Ovary (tissue), 9 donors: Measurements from ENCODE around the gene PDK2. TPM values are rescaled to one million over a fixed set of nuclear protein-coding genes. Genes with fewer than 3 reads are reported as not detected.
A peak's percentile ranks its signal among the peaks of the same experiment; 100 is the strongest.

Source experiments
- DNase-seq, 5 donors: peaks; one replicate each; pipeline ENCODE4 v3.0.0-alpha.2; 2019 to 2020
- H3K27ac ChIP-seq, 2 donors: fragments of 200-600 bp; one replicate each; pipeline versions ENCODE4 v1.5.1 to v1.8.0; 2019 to 2022
- H3K27me3 ChIP-seq: fragments of 200-600 bp; one replicate; pipeline ENCODE4 v1.8.0; 2022
- H3K36me3 ChIP-seq: fragments of 200-600 bp; sonication (generic); one replicate; pipeline ENCODE4 v1.5.1; 2019
- H3K4me1 ChIP-seq: one replicate; pipeline ENCODE4 v1.8.1; 2013; ENCODE audit warnings: mild to moderate bottlenecking, moderate library complexity; ENCODE audit not compliant: insufficient read depth
- H3K4me3 ChIP-seq: fragments of 200-600 bp; sonication (generic); one replicate; pipeline ENCODE4 v1.5.1; 2017
- H3K9me3 ChIP-seq, 2 donors: fragments of 200-600 bp in 1 of 2; sonication (generic) in 1 of 2; one replicate each; pipeline versions ENCODE4 v1.5.1 to v1.8.1; 2013 to 2019; ENCODE audit warnings: mild to moderate bottlenecking in 1 of 2, moderate library complexity in 1 of 2
- CTCF ChIP-seq, 3 donors: fragments of 450-650 bp in 2 of 3; fragments of 200-600 bp in 1 of 3; IDR thresholded peaks; one replicate each; pipeline versions ENCODE4 v1.5.1 to v1.8.0; 2016 to 2022; ENCODE audit warnings: antibody characterized with exemption in 3 of 3, mild to moderate bottlenecking in 1 of 3
- EP300 ChIP-seq: sonication (generic); formaldehyde crosslinking; IDR thresholded peaks from one replicate; pipeline ENCODE4 v1.6.1; 2017; ENCODE audit warnings: antibody characterized with exemption
- POLR2A ChIP-seq: fragments of 450-650 bp; IDR thresholded peaks from one replicate; pipeline ENCODE4 v1.6.1; 2017; ENCODE audit warnings: antibody characterized with exemption, mild to moderate bottlenecking, moderate library complexity
- whole genome bisulfite sequencing, 3 donors: extraction: QIAGEN DNeasy Blood & Tissue Kit in 1 of 3; methylation state at CpG; one replicate each; pipeline versions ENCODE4 v1.1.5 to v1.1.7; 2013 to 2017; 5-methylcytosine and 5-hydroxymethylcytosine counted together
- intact Hi-C, 4 donors: fragments of 100-400 bp; cut with DNase I; formaldehyde crosslinking; loops; one replicate each; pipeline versions ENCODE4 v1.11.0 to v1.15.1; 2022 to 2023
- polyA plus RNA-seq, 2 donors: library from polyadenylated mRNA; stranded (reverse); fragments of 200-250 nt in 1 of 2; fragments of 350-450 nt in 1 of 2; fragmentation: Illumina TruSeq in 1 of 2; extraction: RNeasy Lipid Tissue Mini Kit (QIAGEN cat#74804) in 1 of 2; gene quantifications; one replicate each; pipeline ENCODE4 v1.2.3, GENCODE V29; 2013 to 2014
- total RNA-seq, 7 donors: library from RNA; depleted of rRNA in 2 of 7; stranded (reverse); fragments of >200 nt in 2 of 7; fragmentation: NEBNext Ultra II Directional in 3 of 7; extraction: Animal tissue kit (Norgen Biotek cat#: 25700) in 3 of 7; gene quantifications; one replicate each; pipeline versions ENCODE4 v1.1.0 to v1.2.4, GENCODE V29; 2016 to 2023
- donor health status: DM: no; HTN: no; CAD: no; lungs with moderate emphysema.
- donor health status: DM: no; HTN: no; CAD: no.
- donor health status: Bipolar disorder and iron deficiency.
- donor health status: DM: yes; HTN: yes; CAD: no.
- donor health status: DM: no; HTN: no; CAD: no.
- donor health status: DM: yes; HTN: yes; CAD: no.

The PDK2 gene
- total and polyA plus RNA-seq, 9 donors = 36.5 to 83.2 (median 54.7) TPM

- Histone ChIP-seq H3K9me3 (no peaks in the 10 kb centered on the region), H3K36me3 (no peaks in the 10 kb centered on the region), H3K4me1 (peaks cover 10% of the 10 kb centered on the region), H3K27me3 (no peaks in the 10 kb centered on the region), H3K27ac (peak overlapping the region in 1 of 2 donors; percentile 33), H3K4me3 (peak overlapping the region; percentile 32)
- intact Hi-C loops = no loop called here
- TF ChIP-seq CTCF (IDR thresholded peaks at IDR 0.05) = no peak
- no peak for TF ChIP-seq POLR2A
- no peak for TF ChIP-seq EP300
- 9 to 13% (median 9%) methylated on average over 30 to 32 of the region's 32 CpGs for WGBS, 3 donors
- DNase-seq = peak in 1 of 5 donors; percentile 29
Observed at GRCh38 chr17:50128441-50129352, 33.5 kb downstream of the PDK2 start.

GRCh38 chr17:50129353-50129727 is 34.2 kb downstream of the PDK2 start:
- intact Hi-C loops = no loop called here
- TF ChIP-seq CTCF (IDR thresholded peaks at IDR 0.05) (no peak), POLR2A (no peak), EP300 (no peak)
- peaks cover 6% of the 10 kb centered on the region for H3K4me1 ChIP-seq
- no peaks in the 10 kb centered on the region for H3K9me3 ChIP-seq
- 1 to 4% (median 1%) methylated on average over 4 to 31 of the region's 31 CpGs for WGBS, 3 donors
- no peak for DNase-seq
- H3K4me3 ChIP-seq = peak overlapping the region; percentile 32
- H3K36me3 ChIP-seq = no peaks in the 10 kb centered on the region
- peak overlapping the region in 1 of 2 donors; percentile 33 for H3K27ac ChIP-seq
- no peaks in the 10 kb centered on the region for H3K27me3 ChIP-seq

GRCh38 chr17:50129728-50130558 is 34.8 kb downstream of the PDK2 start, which contains the start of gene SAMD14:
Gene SAMD14, minus strand, starts transcription at chr17:50130160. Its CDS starts 5,201 bp downstream, at chr17:50124959.
- no peak for DNase-seq
- peaks cover 6% of the 10 kb centered on the region for H3K4me1 ChIP-seq
- H3K4me3 ChIP-seq = peak within 1 kb of the TSS; percentile 32
- no peaks in the 10 kb centered on the region for H3K36me3 ChIP-seq
- H3K27me3 ChIP-seq = no peaks in the 10 kb centered on the region
- peak within 1 kb of the TSS in 1 of 2 donors; percentile 33 for H3K27ac ChIP-seq
- intact Hi-C loops = no loop called here
- 2 to 4% (median 2%) methylated on average over 36 to 84 of the region's 84 CpGs for WGBS, 3 donors
- H3K9me3 ChIP-seq = no peaks in the 10 kb centered on the region
- no peak for TF ChIP-seq POLR2A
- TF ChIP-seq CTCF (IDR thresholded peaks at IDR 0.05) = no peak
- TF ChIP-seq EP300 = no peak

- Histone ChIP-seq H3K36me3 (no peaks in the 10 kb centered on the region), H3K4me3 (no peak overlapping the region), H3K27ac (no peak overlapping the region), H3K4me1 (peaks cover 6% of the 10 kb centered on the region), H3K27me3 (no peaks in the 10 kb centered on the region), H3K9me3 (no peaks in the 10 kb centered on the region)
- 63 to 68% (median 64%) methylated on average over 19 of the region's 19 CpGs for WGBS, 3 donors
- no peak for DNase-seq
- TF ChIP-seq EP300 (no peak), CTCF (IDR thresholded peaks at IDR 0.05) (no peak), POLR2A (no peak)
- intact Hi-C loops = no loop called here
Observed at GRCh38 chr17:50130559-50131305, 35.6 kb downstream of the PDK2 start.
